Esophagus muscularis mucosa (tissue), 4 donors: ENCODE results near the gene ZBTB12. TPM values are rescaled to one million over a fixed set of nuclear protein-coding genes. Genes with fewer than 3 reads are reported as not detected.
"Not testable (repeated sequence)": the region's sequence is repeated elsewhere in the genome, so short reads cannot be mapped to it uniquely, and the experiment has no call there.

ENCODE experiments used
- DNase-seq: peaks from one replicate; pipeline ENCODE4 v3.0.0-alpha.2; 2017; ENCODE audit errors: extremely low spot score
- H3K27ac ChIP-seq, 4 donors: fragments of 200-600 bp; sonication (generic); replicated peaks in 1 of 4; 1 replicate in 3 of 4; 2 replicates in 1 of 4; pipeline ENCODE4 v1.5.1; 2016 to 2019; ENCODE audit warnings: mild to moderate bottlenecking in 1 of 4
- H3K27me3 ChIP-seq, 4 donors: fragments of 200-600 bp; sonication (generic); one replicate each; pipeline versions ENCODE4 v1.5.1 to v1.6.0; 2016 to 2019
- H3K36me3 ChIP-seq, 4 donors: fragments of 200-600 bp; sonication (generic); one replicate each; pipeline ENCODE4 v1.5.1; 2016 to 2019
- H3K4me1 ChIP-seq, 4 donors: fragments of 200-600 bp; sonication (generic); one replicate each; pipeline ENCODE4 v1.5.1; 2016 to 2019
- H3K4me3 ChIP-seq, 4 donors: fragments of 200-600 bp; sonication (generic); 1 replicate in 2 of 4; 2 replicates in 2 of 4; pipeline ENCODE4 v1.5.1; 2016 to 2019; ENCODE audit warnings: mild to moderate bottlenecking in 4 of 4, moderate library complexity in 1 of 4
- H3K9me3 ChIP-seq, 4 donors: fragments of 200-600 bp; sonication (generic); 1 replicate in 3 of 4; 2 replicates in 1 of 4; pipeline ENCODE4 v1.5.1; 2016 to 2019
- EP300 ChIP-seq: sonication (generic); formaldehyde crosslinking; IDR thresholded peaks from one replicate; pipeline ENCODE4 v1.6.1; 2017; ENCODE audit warnings: antibody characterized with exemption
- POLR2A ChIP-seq: fragments of 450-650 bp; IDR thresholded peaks from one replicate; pipeline ENCODE4 v1.6.1; 2017; ENCODE audit warnings: antibody characterized with exemption, moderate library complexity, mild to moderate bottlenecking, low read depth
- POLR2AphosphoS5 ChIP-seq, 2 donors: sonication (generic); formaldehyde crosslinking; IDR thresholded peaks; one replicate each; pipeline ENCODE4 v1.6.1; 2017; ENCODE audit warnings: antibody characterized with exemption in 2 of 2
- WGBS: methylation state at CpG from one replicate; pipeline ENCODE4 v1.1.5; 2018; 5-methylcytosine and 5-hydroxymethylcytosine counted together
- intact Hi-C: fragments of 100-400 bp; cut with DNase I; formaldehyde crosslinking; loops from one replicate; pipeline ENCODE4 v1.15.1; 2023
- total RNA-seq, 4 donors: library from RNA; depleted of rRNA; stranded (reverse); fragments of >200 nt; gene quantifications; one replicate each; pipeline versions ENCODE4 v1.1.0 to v1.2.1, GENCODE V29; 2016
- TF ChIP-seq, protein P1 (sequence below), 3 experiments: fragments of 200-600 bp in 2 of 3; fragments of 450-650 bp in 1 of 3; sonication (generic) in 2 of 3; IDR thresholded peaks; one replicate each; pipeline ENCODE4 v1.5.1; 2017 to 2019; ENCODE audit warnings: antibody characterized with exemption in 3 of 3, mild to moderate bottlenecking in 2 of 3, moderate library complexity in 1 of 3

ZBTB12 gene
- total RNA-seq, 4 donors from 2014 or later = 0.66 to 2.5 (median 1.6) TPM

DNA sequence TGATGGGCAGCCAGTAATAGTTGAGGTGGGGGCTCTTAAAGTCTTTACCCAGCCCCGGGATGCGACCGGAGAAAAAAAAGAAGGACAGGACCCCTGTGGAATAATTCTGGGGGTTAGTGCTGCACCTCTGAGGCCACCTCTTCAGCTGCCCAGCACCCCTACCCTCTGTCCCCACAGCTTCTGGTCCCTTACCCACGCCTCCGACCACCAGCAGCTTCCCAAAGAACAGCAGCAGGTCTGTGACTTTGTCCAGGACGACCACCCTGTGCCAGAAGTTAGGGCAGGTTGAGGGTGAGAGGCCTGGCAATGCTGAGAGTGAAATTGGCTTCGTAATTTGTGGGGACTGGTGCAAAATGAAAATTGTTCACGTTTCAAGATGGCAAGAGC is 37.1 kb downstream of the ZBTB12 start:
- 84% methylated on average over 8 of the region's 8 CpGs for WGBS
- intact Hi-C loops = loop anchor here (10.0 kb wide), 1 partner anchor 180 kb away; the partner anchor contains the start of gene LY6G5C
- Histone ChIP-seq H3K27ac (no peak overlapping the region), H3K36me3 (peaks cover 2 to 15% (median 13%) of the 10 kb centered on the region in 4 donors), H3K9me3 (no peaks in the 10 kb centered on the region), H3K4me1 (peaks cover 20 to 35% (median 27%) of the 10 kb centered on the region in 4 donors), H3K27me3 (no peaks in the 10 kb centered on the region), H3K4me3 (no peak overlapping the region)
- no peak for TF ChIP-seq POLR2A
- no peak for DNase-seq

DNA sequence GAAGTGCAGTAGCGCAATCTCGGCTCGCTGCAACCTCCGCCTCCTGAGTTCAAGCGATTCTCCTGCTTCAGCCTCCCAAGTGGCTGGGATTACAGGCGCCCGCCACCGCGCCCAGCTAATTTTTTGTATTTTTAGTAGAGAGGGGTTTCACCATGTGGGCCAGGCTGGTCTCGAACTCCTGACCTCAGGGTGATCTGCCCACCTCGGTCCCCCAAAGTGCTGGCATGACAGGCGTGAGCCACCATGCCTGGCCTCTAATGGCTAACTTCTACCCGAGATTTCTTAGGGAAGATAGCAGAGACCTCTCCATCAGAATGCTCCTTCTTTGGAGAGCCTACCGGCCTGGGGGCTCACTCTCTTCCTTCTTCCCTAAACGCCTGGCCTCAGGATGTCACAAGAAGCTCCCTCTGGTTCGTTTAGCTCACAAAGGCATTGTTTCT is 37.7 kb downstream of the ZBTB12 start:
- Histone ChIP-seq H3K27ac (peak overlapping the region; percentile 89 to 95 (median 92)), H3K4me3 (peak overlapping the region; percentile 76 to 92 (median 84)), H3K36me3 (peaks cover 9 to 21% (median 20%) of the 10 kb centered on the region in 4 donors), H3K4me1 (peaks cover 20 to 35% (median 27%) of the 10 kb centered on the region in 4 donors)
- intact Hi-C loops = loop anchor here (10.0 kb wide), 1 partner anchor 179 kb away; the partner anchor contains the start of gene LY6G5C
- DNase-seq, H3K27me3 ChIP-seq, H3K9me3 ChIP-seq: not testable (repeated sequence)
- WGBS = 12% methylated on average over 11 of the region's 16 CpGs

DNA sequence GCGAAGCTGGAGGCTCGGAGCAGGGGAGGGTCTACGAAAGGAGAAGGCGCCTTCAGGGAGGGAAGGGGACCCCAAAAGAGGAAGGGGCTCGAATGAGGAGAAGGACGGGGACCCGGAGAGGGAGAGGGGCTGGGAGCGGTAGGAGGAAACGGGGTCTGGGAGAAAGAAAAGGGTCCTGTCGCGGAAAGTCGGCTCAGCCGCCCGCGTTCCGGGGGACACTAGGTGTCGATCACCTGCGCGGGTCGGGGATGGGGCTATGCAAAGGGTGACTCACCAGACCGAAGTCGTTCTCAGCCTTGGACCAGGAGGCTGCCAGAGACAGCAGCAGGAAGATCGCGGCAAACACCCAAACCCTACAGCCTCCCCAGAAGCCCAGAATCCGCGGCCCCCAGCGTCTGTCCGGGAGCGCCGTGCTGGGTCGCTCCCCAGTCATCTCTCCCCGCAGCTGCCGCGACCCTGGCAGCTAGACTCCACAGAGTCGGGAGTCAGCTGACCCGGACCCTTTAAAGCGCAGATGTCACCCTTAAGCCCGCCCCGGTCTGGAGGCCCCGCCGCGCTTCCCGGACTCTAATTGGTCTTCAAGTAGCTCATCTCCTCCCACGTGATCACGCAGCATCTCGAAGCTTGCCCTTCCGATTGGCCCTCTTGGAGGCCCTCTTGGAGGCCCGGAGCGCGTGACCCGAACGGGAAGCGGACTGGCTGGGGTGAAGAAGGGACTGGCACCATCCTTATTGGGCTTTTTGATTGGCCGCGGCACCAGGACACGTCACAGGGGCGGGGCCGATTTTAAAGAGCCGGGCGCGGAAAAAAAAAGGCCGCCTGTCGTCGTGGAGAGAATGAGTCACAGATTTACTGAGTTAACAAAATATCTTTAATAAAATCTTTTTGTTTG is 39.3 kb downstream of the ZBTB12 start, which contains the start of gene NEU1:
Gene NEU1 (minus strand): TSS at position 478 of the 892 bp plus-strand sequence. CDS start 45 bp downstream, at position 433.
- H3K27me3 ChIP-seq = no peaks in the 10 kb centered on the region
- peak; percentile 93 for TF ChIP-seq POLR2A
- TF ChIP-seq, protein P1, sequence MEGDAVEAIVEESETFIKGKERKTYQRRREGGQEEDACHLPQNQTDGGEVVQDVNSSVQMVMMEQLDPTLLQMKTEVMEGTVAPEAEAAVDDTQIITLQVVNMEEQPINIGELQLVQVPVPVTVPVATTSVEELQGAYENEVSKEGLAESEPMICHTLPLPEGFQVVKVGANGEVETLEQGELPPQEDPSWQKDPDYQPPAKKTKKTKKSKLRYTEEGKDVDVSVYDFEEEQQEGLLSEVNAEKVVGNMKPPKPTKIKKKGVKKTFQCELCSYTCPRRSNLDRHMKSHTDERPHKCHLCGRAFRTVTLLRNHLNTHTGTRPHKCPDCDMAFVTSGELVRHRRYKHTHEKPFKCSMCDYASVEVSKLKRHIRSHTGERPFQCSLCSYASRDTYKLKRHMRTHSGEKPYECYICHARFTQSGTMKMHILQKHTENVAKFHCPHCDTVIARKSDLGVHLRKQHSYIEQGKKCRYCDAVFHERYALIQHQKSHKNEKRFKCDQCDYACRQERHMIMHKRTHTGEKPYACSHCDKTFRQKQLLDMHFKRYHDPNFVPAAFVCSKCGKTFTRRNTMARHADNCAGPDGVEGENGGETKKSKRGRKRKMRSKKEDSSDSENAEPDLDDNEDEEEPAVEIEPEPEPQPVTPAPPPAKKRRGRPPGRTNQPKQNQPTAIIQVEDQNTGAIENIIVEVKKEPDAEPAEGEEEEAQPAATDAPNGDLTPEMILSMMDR (IDR thresholded peaks at IDR 0.05) = no peak
- peak; percentile 98 for TF ChIP-seq POLR2AphosphoS5 (IDR thresholded peaks at IDR 0.05)
- peak within 1 kb of the TSS; percentile 89 to 95 (median 92) for H3K27ac ChIP-seq
- no peaks in the 10 kb centered on the region for H3K9me3 ChIP-seq
- peaks cover 15 to 37% (median 34%) of the 10 kb centered on the region in 4 donors for H3K36me3 ChIP-seq
- peak; percentile 100 for DNase-seq
- H3K4me3 ChIP-seq = peak within 1 kb of the TSS; percentile 76 to 92 (median 84)
- peaks cover 20 to 35% (median 27%) of the 10 kb centered on the region in 4 donors for H3K4me1 ChIP-seq
- intact Hi-C loops = loop anchor here (10.0 kb wide), 1 partner anchor 178 kb away; the partner anchor contains the start of gene LY6G5C
- under 1% methylated on average over 41 of the region's 64 CpGs for WGBS

DNA sequence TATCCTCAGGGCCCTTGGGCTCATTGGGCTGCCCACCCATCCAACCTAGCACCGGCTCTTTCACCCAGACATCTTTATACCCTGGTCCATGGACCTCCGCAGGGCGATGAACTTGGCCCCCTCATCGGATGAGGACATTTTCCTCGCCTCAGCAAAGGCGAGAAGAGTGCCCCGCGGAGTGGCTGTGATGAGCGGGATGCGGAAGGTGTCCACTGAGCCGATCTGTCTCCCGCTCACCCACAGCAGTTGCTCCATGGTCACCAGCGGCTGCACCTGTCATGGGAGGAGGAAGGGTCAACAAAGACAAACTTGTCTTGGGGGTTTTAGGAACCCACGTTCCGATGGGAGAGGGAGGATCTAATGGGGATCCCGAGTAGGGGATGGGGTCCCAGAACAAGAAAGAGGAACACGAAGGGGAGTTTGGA is 40.0 kb downstream of the ZBTB12 start:
- Histone ChIP-seq H3K27me3 (no peaks in the 10 kb centered on the region), H3K4me3 (peak overlapping the region; percentile 76 to 92 (median 84)), H3K9me3 (no peaks in the 10 kb centered on the region), H3K27ac (peak overlapping the region; percentile 86 to 95 (median 91)), H3K36me3 (peaks cover 15 to 43% (median 41%) of the 10 kb centered on the region in 4 donors), H3K4me1 (peaks cover 20 to 35% (median 27%) of the 10 kb centered on the region in 4 donors)
- no peak for TF ChIP-seq POLR2A
- TF ChIP-seq EP300 = no peak
- TF ChIP-seq, protein P1 (IDR thresholded peaks at IDR 0.05) = no peak
- TF ChIP-seq POLR2AphosphoS5 (IDR thresholded peaks at IDR 0.05) = no peak
- WGBS = 32% methylated on average over 10 of the region's 17 CpGs
- intact Hi-C loops = loop anchor here (10.0 kb wide), 1 partner anchor 177 kb away; the partner anchor contains the start of gene LY6G5C
- DNase-seq = no peak

DNA sequence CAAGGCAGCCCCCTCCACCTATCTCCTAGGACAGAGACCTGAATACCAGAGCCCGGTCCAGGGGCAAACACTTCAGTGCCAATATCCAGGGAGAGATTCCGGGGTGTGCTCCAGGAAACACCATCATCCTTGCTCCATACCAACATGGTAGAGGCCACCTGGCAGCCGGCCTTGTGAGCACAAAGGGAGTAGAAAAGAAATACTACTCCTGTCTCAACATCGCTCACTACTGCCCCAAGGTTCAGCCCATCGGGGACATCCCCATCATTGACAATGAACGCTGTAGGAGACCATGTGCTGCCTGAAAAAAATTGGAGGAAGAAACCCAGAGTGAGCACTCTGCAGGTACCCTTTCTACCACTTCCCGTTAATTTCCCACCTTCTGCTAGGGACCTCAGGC is 40.7 kb downstream of the ZBTB12 start:
- Histone ChIP-seq H3K4me3 (no peak overlapping the region), H3K9me3 (no peaks in the 10 kb centered on the region), H3K27me3 (no peaks in the 10 kb centered on the region), H3K27ac (no peak overlapping the region), H3K36me3 (peaks cover 15 to 48% (median 43%) of the 10 kb centered on the region in 4 donors), H3K4me1 (peaks cover 20 to 35% (median 27%) of the 10 kb centered on the region in 4 donors)
- TF ChIP-seq POLR2AphosphoS5 (IDR thresholded peaks at IDR 0.05) = no peak
- TF ChIP-seq, protein P1 (IDR thresholded peaks at IDR 0.05) = no peak
- TF ChIP-seq EP300 = no peak
- no peak for TF ChIP-seq POLR2A
- intact Hi-C loops = loop anchor here (10.0 kb wide), 1 partner anchor 176 kb away; the partner anchor contains the start of gene LY6G5C
- DNase-seq = no peak
- 90% methylated on average over 6 of the region's 7 CpGs for WGBS
